Measurements from ENCODE around the gene RAPGEF6.
"Not testable (repeated sequence)": the region's sequence is repeated elsewhere in the genome, so short reads cannot be mapped to it uniquely, and the experiment has no call there.

The RAPGEF6 gene

GRCh38 chr5:131608597-131608996, 26.4 kb downstream of the RAPGEF6 start:
- FAIRE-seq = no peak

DNA sequence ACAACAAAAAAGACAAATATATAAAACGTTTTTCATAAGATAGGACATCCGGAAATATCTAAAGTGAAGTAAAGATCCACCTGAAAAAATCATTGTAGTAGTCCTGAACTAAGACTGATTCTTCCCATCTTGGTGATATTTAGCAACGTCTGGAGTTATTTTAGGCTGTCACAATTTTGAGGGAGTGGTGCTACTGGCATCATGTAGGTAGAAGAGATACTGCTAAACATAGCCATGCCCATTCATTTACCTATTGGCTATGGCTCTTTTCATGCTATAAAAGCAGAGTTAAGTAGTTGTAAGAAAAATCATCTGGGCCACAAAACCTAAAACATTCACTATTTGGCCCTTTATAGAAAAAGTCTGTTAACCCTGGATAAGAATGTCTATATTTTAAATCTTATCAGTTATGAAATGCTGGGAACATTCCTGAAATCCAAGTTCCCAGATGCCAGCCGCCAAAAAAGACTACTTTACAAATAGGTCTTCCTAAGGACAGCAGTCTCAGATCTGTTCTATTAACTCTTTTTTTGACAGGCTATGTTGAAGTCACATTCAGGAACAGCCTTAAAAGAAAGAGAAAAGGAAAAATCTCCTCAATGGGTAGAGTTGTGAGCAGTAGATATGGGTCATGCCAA, 27.0 kb downstream of the RAPGEF6 start:
- FAIRE-seq = no peak

DNA sequence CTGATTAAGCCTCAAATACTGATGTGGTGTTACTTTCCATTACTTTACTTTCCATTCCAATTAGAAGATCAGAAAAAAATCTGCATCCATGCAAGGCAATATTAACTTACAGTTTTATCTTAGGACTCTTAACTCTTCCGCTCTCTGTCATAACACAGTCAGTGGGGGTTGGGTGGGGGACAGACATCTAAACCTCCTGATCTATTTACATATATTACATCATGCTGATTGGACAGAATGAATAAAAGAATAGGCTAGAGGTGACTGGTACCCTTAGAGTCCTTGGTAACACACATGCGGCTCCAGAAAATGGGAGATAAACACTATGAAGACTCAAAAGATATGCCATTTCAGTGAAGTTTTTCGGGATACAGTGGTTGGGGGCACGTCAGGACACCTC, 27.6 kb downstream of the RAPGEF6 start:
- FAIRE-seq = no peak

- no peak for FAIRE-seq
Measured at GRCh38 chr5:131605086-131605485, 29.9 kb downstream of the RAPGEF6 start.

GRCh38 chr5:131595088-131596033, 39.7 kb downstream of the RAPGEF6 start:
- FAIRE-seq = no peak

- no peak for FAIRE-seq
Measured at GRCh38 chr5:131593921-131594320, 41.1 kb downstream of the RAPGEF6 start.

GRCh38 chr5:131593436-131593835, 41.6 kb downstream of the RAPGEF6 start:
- FAIRE-seq = not testable (repeated sequence)

GRCh38 chr5:131589510-131590348, 45.3 kb downstream of the RAPGEF6 start:
- no peak for FAIRE-seq

DNA sequence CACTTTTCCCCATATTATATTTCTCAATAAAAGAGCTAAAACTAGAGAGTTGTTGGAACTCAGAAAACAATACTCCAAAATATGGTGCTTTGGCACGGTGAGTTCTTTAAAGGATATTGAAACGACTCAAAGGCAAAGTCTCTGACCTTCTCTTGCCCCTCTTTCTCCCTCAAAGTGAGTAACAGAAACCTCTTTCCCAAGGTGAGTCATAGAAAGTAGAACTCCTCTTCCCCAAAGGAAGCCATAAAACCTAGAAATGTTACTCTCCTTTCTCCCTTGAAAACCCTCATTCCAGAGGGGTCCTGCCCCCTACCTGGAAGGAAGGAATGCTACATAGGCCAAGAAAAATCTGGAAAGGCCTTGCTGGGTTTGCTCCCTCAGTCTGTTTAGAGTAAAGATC, 47.5 kb downstream of the RAPGEF6 start:
- no peak for FAIRE-seq

GRCh38 chr5:131581702-131582101, 53.3 kb downstream of the RAPGEF6 start:
- no peak for FAIRE-seq

GRCh38 chr5:131579917-131580671, 54.9 kb downstream of the RAPGEF6 start:
- no peak for FAIRE-seq

DNA sequence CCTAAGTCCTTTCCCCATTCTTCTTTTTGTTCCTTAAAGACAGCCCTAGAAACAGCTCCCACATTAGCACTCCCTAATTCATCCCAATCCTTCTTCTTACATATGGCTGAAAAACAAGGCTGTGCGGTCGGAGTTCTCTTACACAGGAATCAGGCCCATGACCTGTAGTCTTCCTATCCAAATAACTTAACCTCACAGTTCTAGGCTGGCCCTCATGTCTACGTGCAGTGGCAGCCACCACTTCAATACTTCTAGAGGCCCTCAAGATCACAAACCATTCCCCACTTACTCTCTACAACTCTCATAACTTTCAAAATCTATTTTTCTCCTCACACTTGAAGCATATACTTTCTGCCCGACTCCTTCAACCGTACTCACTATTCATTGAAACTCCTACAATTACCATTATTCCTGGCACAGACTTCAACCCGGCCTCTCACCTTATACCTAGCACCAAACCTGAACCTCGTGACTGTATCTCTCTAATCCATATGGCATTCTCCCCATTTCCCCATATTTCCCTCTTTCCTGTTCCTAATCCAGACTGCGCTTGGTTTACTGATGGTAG, 59.3 kb downstream of the RAPGEF6 start:
- FAIRE-seq = no peak

DNA sequence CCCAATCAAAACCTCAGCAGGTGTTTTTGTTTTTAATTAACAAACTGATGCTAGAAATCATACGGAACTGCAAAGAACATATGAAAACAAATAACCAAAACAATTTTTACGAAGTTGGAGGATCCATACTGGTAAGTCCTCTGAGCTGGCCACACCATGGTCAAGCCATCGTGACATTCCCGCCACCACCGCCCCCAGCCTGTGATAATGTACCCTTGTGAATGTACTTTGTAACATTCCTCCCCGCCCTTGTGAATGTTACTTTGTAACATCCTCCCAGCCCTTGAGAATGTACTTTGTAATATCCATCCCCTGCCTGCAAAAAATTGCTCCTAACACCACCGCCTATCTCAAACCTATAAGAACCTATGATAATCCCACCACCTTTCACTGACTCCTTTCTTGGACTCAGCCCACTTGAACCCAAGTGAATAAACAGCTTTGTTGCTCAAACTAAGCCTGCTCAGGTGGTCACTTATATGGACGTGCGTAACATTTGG, 63.3 kb downstream of the RAPGEF6 start:
- FAIRE-seq = no peak

DNA sequence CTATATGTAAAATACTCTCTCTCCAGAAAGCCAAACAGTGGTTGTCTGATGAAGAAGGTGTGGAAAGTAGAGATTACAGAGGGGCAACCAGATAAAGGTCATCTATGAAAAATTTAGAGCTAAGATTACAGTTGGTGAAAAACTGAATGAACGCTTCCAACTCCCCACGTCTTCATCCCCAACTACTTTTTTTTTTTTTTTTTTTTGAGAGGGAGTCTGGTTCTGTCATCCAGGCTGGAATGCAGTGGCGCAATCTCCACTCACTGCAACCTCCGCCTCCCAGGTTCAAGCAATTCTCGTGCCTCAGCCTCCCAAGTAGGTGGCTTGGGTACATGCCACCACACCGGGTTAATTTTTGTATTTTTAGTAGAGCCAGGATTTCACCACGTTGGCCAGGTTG, 64.3 kb downstream of the RAPGEF6 start:
- no peak for FAIRE-seq

DNA sequence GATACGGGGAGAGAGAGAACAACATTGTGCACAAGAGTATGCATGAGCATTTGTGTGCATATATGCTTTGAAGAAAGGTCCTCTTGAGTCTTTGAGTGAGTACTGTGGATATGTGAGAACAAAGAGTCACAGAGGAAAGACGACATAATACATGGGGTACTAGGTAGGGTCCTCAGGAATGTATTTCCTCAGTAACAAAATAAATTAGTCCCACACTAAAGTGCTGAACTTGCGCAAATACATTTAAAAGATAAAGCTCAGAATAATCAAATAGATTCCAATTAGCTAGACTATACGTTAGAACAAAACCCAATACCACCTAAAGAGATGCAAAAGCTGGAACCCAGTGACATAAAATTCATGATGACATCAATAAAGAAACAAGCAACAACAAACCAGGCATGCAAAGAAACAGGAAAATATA, 70.8 kb downstream of the RAPGEF6 start:
- FAIRE-seq = no peak

DNA sequence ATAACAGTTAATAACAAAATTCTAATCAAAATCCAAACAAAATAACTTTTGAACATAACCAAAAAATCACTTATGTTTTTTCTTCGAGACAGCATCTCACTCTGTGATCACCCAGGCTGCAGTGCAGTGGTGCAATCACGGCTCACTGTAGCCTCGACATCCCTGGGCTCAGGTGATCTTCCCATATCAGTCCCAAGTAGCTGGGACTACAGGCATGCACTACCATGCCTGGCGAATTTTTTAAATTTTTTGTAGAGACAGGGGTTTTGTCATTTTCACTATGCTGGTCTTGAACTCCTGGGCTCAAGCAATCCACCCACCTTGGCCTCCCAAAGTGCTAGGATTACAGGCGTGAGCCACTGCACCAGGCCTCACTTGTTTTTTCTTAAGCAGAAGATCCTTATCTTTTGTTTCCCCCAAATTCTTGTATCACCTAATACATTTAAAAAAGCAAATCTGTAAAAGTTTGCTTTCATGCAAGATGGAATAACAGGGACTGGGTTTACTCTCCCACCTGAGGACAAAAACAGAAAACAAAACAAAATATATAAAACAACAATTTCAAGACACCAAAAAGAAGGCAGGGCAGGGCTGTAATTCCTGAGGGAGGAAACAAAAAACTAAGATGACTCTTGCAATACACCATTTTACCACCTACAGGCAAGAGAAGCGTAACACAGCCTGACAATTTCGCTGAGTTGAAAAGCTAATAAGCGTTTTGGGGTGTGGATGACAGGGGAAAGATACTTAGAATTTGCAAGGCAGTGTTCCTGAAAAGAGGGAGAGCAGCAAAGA, 71.4 kb downstream of the RAPGEF6 start:
- no peak for FAIRE-seq

GRCh38 chr5:131550606-131551005, 84.4 kb downstream of the RAPGEF6 start:
- FAIRE-seq = no peak

- FAIRE-seq = no peak
Measured at GRCh38 chr5:131548176-131548575, 86.9 kb downstream of the RAPGEF6 start.

DNA sequence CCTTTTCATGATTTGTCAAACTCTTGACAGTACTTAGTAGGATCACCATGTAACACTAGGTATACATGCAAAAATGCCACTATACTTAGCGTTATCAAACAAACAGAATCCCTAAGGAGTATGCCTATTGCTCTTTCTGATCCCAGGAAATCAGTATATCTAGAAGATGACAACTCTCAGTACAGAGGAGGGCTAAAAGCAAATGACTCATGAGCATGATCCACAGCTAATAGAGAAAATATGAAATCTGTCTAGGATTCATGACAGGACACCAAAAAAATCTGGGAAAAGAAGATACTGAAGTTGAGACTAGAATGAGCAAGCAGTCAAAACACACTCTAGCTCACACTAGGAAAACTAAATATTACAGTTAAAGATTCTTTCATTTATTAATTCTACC, 89.2 kb downstream of the RAPGEF6 start:
- FAIRE-seq = no peak

- no peak for FAIRE-seq
Measured at GRCh38 chr5:131542723-131543122, 92.3 kb downstream of the RAPGEF6 start.

DNA sequence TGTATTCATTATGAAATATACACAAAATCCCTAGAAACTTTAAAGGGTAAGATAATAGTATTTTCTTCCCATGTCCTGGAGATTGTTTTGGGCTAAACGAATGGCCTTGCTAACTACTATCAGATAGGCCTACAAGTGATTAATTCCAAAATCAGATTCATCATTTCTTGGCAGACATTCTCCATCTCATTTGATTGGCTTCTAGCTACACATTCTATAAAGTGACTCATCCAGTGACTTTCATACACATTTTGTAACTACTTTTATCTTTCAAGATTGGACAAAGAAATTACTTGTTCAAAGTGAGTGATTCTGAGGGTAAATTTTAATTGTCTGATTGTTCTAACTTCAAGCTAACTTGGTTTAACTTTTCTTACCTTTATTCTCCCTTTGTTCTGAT, 93.3 kb downstream of the RAPGEF6 start:
- no peak for FAIRE-seq

Measured in endometrium (tissue), 2 donors.